Measurements from ENCODE around the gene KRTAP2-3. TPM values are rescaled to one million over a fixed set of nuclear protein-coding genes. Genes with fewer than 3 reads are reported as not detected.
"Not testable (repeated sequence)": the region's sequence is repeated elsewhere in the genome, so short reads cannot be mapped to it uniquely, and the experiment has no call there.

KRTAP2-3 gene
- total RNA-seq, 1 donor from 2014 or later: not detected

DNA sequence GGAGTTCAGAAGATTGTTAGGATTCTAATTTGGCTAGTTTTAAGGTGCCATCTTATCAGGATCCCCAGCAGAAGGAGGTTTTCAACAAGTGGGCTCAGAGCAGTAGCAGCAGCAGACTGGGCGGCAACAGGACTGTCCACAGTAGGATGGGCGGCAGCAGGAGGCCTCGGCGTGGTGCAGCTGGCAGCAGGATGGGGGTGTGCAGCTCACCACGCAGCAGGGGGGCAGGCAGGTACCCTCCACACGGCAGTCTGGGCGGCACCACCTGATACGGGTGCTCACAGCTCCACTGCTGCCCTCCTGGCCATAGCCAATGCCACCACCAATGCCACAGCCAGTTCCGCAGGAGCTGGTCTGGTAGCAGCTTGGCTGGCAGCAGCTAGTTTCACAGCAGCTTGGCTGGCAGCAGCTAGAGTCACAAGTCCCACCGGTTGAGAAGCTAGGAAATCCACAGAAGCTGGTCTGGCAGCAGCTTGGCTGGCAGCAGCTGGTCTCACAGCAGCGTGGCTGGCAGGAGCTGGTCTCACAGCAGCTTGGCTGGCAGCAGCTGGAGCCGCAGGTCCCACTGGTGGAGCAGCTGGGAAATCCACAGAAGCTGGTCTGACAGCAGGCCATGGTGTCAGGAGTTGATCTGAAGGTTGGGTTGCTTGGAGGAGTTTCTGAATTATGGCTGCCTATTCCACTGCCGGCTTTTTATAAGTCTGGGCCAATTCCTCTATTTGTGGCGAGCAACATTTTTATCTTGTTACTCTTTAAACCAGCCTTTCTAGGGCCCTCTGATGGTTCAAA is 18.9 kb downstream of the KRTAP2-3 start, which contains the start of gene KRTAP1-1:
Gene KRTAP1-1, minus strand, starts transcription at position 668 of the 789 bp plus-strand sequence. Its CDS starts 53 bp downstream, at position 615.
- intact Hi-C loops (cut with DNase I); DNase-seq (ENCODE audit: low spot score): not testable (repeated sequence)

DNA sequence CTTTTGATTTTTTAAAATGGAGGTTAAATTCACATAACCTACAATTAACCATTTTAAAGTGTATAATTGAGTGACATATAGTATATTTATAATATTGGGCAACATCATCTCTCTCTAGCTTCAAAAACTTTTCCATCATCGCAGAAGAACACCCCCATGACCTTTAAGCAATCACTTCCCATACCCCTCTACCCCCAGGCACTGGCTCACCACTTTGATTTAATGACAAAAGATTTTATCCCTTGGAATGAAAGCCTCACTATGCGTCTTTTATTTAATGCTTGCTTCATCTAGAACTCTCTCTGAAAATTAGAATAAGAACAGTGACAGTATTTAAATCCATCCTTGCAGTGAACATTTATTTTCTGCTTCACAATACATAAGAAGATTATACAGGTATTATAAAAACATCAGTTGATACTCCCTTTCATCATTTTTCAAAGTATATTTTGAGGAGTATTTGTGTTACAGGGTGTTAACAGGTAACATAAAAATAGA is 22.0 kb downstream of the KRTAP2-3 start:
- DNase-seq (ENCODE audit: low spot score): no peak
- intact Hi-C loops (cut with DNase I): no loop called here

DNA sequence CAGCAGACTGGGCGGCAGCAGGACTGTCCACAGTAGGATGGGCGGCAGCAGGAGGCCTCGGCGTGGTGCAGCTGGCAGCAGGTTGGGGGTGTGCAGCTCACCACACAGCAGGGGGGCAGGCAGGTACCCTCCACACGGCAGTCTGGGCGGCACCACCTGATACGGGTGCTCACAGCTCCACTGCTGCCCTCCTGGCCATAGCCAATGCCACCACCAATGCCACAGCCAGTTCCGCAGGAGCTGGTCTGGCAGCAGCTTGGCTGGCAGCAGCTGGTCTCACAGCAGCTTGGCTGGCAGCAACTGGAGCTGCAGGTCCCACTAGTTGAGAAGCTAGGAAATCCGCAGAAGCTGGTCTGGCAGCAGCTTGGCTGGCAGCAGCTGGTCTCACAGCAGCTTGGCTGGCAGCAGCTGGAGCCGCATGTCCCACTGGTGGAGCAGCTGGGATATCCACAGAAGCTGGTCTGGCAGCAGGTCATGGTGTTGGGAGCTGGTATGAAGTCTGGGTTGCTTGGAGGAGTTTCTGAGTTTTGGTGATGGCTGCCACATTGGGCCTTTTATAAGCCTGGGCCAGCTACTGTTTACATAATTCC is 25.5 kb downstream of the KRTAP2-3 start, which contains the start of gene KRTAP1-3:
Gene KRTAP1-3, minus strand, starts transcription at position 529 of the 590 bp plus-strand sequence. Its CDS starts 53 bp downstream, at position 476.
- DNase-seq (ENCODE audit: low spot score); intact Hi-C loops (cut with DNase I): not testable (repeated sequence)

DNA sequence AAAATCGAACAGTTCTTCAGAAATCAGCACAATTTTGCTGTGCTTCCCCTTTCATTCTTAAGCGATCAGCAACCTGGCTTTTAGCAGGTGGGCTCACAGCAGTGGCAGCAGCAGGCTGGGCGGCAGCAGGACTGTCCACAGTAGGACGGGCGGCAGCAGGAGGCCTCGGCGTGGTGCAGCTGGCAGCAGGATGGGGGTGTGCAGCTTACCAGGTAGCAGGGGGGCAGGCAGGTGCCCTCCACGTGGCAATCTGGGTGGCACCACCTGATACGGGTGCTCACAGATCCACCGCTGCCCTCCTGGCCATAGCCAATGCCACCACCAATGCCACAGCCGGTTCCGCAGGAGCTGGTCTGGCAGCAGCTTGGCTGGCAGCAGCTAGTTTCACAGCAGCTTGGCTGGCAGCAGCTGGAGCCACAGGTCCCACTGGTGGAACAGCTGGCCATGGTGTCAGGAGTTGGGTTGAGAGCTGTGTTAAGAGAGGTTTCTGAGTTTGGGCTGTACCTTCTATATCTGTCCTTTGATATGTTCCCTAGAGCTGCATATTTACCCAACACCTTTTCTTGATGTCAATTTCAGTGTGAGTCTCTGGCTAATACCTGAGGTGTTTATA is 30.2 kb downstream of the KRTAP2-3 start, which contains the start of gene KRTAP1-4:
Gene KRTAP1-4, minus strand, starts transcription at position 563 of the 613 bp plus-strand sequence. Its CDS starts 117 bp downstream, at position 446.
- DNase-seq (ENCODE audit: low spot score): no peak
- intact Hi-C loops (cut with DNase I): no loop called here

DNA sequence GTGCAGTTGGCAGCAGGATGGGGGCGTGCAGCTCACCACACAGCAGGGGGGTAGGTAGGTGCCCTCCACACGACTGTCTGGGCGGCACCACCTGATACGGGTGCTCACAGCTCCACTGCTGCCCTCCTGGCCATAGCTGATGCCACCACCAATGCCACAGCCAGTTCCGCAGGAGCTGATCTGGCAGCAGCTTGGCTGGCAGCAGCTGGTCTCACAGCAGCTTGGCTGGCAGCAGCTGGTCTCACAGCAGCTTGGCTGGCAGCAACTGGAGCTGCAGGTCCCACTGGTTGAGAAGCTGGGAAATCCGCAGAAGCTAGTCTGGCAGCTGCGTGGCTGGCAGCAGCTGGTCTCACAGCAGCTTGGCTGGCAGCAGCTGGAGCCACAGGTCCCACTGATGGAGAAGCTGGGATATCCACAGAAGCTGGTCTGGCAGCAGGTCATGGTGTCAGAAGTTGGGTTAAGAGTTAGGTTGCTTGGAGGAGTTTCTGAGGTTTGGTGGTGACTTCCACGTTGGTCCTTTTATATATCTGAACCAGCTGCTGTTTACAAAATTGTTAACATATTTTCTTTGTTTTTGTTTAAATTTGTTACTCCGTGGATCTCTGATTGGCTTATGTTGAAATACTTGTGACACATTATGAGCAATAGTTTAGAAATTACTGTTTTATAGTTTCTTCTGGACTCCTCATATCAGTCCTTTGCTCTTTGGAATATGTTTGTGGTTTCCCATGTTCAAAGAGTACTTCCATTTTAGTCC is 33.0 kb downstream of the KRTAP2-3 start, which contains the start of gene KRTAP1-5:
Gene KRTAP1-5, minus strand, starts transcription at position 494 of the 757 bp plus-strand sequence. Its CDS starts 53 bp downstream, at position 441.
- no peak for DNase-seq (ENCODE audit: low spot score)

DNA sequence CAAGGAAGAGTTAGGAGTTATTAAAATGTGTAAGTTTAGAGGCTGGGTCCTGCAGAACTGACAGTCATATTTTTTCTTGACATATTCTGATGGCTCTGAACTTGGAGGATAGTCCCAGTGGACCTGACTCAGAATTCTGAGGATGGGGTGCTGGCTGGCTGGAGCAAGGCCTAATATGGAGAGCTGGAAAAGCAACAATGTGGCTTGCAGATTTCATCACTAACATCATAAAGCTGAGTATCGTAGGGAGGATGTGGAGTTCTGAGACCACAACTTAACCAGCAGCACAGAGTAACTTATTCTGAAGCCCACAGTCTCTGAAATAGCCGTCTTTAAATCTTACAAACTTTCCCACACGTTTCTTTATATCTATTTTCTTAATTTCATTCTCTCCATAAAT is 35.2 kb downstream of the KRTAP2-3 start:
- DNase-seq (ENCODE audit: low spot score): no peak
- intact Hi-C loops (cut with DNase I): no loop called here

More for the DNA sequence above, 33.0 kb downstream of the KRTAP2-3 start, which contains the start of gene KRTAP1-5:
- intact Hi-C loops (cut with DNase I): no loop called here

DNA sequence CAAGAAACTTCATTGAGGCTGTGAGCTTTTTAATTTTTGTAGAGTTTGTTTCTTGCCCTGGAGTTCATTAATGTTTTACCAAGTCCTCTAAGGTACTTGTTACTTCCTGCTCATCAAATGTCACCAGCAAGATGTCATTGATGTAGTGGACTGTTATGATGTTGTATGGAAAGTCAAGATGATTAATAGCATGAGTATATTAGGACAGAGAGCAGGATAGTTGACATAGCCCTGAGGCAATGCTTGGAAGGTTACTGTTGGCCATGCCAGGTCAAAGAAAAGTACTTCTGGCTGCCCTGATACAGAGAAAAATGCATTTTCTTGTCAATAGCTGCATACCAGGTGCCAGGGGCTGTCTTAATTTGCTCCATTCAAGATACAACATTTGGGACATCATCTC is 39.6 kb downstream of the KRTAP2-3 start:
- intact Hi-C loops (cut with DNase I): no loop called here
- no peak for DNase-seq (ENCODE audit: low spot score)

DNA sequence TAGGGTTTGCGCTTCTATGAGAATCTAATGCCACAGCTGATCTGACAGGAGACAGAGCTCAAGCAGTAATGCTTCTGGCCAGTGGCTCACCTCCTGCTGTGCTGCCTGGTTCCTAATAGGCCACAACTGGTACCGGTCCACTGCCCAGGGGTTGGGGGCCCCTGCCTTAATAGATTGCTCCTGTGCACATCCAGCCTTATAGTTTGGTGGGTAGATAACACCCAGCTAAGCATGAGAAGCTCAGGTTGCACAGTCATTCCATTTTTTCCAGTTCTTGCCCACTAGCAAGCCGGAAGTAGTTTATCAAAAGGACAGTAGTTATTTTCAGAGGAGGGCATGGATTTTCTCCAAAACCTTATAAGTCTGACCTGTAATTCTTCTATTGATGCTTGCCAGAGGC is 40.5 kb downstream of the KRTAP2-3 start:
- intact Hi-C loops (cut with DNase I): no loop called here
- DNase-seq (ENCODE audit: low spot score): no peak

DNA sequence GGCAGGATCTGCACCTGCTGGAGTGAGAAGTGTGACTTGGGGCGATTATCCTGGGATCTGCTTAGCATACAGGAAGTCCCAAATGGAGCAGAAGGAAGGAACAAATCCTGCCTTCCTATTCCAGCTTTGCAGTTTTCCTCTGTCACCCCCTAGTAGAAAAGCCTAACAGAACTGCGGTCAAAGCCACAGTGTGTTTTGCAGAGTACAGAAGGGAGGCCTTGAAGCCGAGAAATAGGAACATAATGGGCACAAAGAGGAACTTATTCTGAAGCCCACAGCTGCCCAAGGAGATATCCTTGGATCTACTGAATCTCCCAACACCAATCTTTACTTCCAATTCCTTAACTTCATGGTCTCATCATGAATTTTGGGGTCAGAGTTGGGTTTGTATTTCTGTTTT is 41.4 kb downstream of the KRTAP2-3 start:
- no peak for DNase-seq (ENCODE audit: low spot score)
- intact Hi-C loops (cut with DNase I): no loop called here

DNA sequence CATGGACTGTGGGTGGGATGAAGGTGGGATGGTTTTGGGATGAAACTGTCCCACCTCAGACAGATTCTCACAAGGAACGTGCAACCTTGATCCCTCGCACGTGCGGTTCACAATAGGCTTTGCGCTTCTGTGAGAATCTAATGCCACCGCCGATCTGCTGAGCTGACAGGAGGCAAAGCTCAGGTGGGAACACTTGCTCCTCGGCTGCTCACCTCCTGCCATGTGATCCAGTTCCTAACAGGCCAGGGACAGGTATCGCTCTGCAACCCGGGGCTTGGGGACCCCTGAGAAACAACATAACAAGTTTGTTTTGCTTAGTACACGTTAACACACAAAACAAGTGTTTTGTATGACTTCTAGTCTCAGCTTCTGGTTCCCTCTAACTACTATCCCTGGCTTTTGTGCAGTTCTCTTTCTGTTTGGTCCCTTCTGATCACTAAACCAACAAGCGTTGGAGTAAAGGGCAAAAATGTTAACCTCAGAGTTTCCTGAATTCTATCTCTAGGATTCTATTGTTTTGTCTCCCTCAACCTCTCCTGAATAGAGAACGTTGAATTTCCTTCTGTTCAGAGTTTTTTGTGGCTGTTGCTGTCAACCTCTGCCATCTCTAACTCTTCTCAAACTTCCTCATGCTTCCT is 43.2 kb downstream of the KRTAP2-3 start:
- no peak for DNase-seq (ENCODE audit: low spot score)
- intact Hi-C loops (cut with DNase I): no loop called here

DNA sequence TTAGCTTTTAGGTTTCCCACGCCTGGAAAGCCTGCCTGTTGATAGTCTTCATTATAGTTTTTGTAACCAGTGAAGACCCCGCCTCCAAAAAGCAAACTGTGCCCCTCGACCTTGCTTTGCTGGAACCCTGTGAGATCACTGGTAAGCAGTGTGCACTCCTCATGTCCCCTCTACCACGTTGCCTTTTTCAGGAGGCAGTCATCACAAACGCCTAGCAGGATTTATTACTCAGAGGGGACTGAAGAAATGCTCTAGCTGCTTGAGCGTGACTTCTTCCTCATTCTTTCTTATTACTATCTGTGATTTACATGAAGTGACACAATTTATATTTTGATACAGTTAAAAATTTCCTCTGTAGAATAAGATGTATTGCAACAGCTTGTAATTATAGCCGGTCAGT is 44.5 kb downstream of the KRTAP2-3 start:
- intact Hi-C loops (cut with DNase I): no loop called here
- DNase-seq (ENCODE audit: low spot score): no peak

DNA sequence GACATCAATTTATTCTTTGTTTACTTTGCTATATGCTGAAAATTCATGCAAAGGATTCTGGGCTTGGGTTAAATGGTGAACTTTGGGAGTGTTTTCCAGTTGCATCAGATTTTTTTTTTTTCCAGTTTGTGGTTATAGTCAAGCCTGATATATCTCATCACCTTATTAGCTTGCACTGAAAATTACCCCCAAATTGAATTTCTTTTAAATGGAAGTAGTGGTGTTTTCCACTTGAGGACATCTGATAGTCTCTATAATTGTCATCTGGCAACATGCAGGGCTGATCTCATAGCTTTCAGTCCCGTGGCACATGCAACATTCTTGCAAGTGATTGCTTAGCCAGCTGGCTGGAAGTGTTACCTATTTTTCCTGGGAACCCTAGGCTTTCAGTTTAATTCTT is 46.3 kb downstream of the KRTAP2-3 start:
- DNase-seq (ENCODE audit: low spot score): no peak
- intact Hi-C loops (cut with DNase I): no loop called here

DNA sequence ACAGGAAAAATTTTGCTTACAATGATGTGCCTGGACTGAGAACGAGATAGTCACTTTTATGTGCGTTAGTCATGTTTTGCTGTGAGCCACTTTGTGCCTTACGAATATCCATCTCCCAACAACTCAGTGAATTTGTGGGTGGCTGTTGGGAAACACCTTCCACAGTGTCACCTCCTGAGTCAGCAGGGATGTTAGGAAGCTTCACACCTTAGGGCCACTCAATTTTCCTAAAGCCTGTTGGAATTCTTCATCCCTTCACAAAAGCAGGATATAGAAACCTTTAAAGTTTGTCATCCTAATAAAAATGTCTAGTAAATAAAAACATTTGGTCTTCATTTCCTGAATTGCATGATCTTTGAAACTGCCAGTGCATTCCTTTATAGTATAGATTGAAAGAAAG is 46.7 kb downstream of the KRTAP2-3 start:
- intact Hi-C loops (cut with DNase I): no loop called here
- no peak for DNase-seq (ENCODE audit: low spot score)

DNA sequence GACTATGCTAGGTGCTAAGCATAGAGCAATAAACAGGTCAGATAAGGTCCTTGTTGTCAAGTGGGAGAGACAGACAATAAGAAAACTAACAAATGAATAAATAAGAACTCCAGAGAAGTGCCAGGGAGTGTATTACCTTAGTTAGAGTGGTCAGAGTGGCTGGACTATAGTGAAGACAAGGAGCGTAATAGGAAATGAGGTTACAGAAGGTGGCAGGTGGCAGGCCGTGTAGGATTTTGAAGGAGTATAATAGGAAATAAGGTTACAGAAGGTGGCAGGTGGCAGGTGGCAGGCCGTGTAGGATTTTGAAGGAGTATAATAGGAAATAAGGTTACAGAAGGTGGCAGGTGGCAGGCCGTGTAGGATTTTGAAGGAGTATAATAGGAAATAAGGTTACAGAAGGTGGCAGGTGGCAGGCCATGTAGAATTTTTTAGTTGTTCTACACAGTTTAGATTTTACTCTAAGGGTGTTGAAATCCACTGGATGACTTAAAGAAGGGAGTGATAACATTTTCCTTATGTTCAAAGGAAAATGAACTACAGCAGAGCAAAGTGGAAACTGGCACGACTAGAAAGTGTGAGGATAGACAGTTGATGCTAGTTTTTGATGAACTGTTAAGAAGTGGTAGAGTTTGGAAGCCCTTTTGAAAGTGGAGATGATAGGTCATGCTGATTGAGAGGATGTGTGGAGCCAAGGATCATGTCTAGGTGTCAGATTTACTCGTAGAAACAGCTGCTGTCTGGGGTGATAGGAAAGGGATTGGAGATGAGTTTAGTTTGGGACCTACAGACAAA is 47.4 kb downstream of the KRTAP2-3 start:
- no peak for DNase-seq (ENCODE audit: low spot score)
- intact Hi-C loops (cut with DNase I): no loop called here

DNA sequence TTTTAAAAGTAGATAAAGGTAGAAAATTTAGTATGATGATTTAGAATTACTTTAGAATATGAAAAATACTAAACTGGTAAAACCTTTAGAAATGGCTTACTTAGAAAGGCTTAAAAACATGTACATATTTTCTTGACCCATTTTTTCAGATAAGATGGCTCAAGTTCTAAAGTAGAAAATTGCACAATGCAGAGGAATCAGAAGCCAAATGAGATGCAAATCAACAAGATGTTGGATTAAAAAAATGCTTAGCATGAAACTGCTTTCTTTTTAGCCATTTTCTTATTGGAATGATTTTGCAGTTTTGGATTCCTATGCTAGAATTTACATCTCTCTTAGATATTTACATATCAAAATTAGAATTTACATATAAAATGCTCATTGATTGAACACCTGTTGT is 49.5 kb downstream of the KRTAP2-3 start:
- no peak for DNase-seq (ENCODE audit: low spot score)

DNA sequence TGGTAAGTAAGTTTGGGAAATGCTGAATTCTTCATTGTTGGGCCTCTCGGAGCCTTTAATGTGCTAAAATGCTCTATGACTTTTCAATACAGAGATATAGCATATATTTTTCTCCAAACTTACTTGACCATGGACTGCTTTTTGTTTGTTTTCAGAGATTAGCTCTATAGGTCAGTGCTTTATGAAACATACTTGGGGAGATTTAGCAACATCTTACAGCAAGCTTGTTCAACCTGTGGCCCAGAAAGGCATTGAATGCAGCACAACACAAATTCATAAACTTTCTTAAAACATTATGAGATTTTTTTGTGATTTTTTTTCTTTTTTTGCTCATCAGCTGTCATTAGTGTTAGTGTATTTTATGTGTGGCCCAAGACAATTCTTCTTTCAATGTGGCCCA is 50.0 kb downstream of the KRTAP2-3 start:
- intact Hi-C loops (cut with DNase I): no loop called here
- DNase-seq (ENCODE audit: low spot score): no peak

More for the DNA sequence above, 49.5 kb downstream of the KRTAP2-3 start:
- intact Hi-C loops (cut with DNase I): no loop called here

DNA sequence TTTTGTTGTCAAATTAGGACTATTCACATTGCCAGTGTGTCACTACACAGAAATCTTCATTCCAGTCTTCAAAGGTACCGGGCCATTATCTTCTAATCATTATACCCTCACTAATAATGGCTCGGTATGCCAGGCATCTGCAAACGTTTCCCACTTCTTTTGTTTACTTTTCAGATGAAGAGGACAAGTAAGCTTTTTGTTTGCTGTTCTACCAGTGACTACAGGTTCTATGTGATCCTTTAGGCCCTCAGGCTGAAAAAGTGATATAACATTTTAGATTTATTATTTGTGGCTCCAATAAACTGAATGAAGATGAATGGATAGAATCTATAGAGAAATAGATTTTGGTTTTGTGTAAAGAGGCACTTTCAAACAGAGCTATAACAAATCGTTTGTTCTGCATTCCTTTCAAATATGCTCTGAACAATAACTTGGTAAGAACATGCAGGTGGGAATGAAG is 50.6 kb downstream of the KRTAP2-3 start:
- no peak for DNase-seq (ENCODE audit: low spot score)
- intact Hi-C loops (cut with DNase I): no loop called here
